Lower lobe of right lung (tissue), 2 donors: ENCODE results near the gene OR8B12. TPM values are rescaled to one million over a fixed set of nuclear protein-coding genes. Genes with fewer than 3 reads are reported as not detected.

Experiments used
- ATAC-seq, 2 donors: fragments of 200-7000 bp; cut with Tn5 transposase; one replicate each; pipeline ENCODE4 v1.9.1; 2020 to 2022; ENCODE audit warnings: mild to moderate bottlenecking in 2 of 2, moderate library complexity in 2 of 2
- DNase-seq: peaks from one replicate; pipeline ENCODE4 v3.0.0-alpha.2; 2020
- H3K27ac ChIP-seq: fragments of 200-600 bp; one replicate; pipeline ENCODE4 v1.8.0; 2022
- H3K27me3 ChIP-seq: fragments of 200-600 bp; one replicate; pipeline ENCODE4 v1.8.0; 2022; ENCODE audit warnings: low read depth
- H3K36me3 ChIP-seq: fragments of 200-600 bp; one replicate; pipeline ENCODE4 v1.8.0; 2022; ENCODE audit warnings: mild to moderate bottlenecking
- H3K4me1 ChIP-seq: fragments of 200-600 bp; one replicate; pipeline ENCODE4 v1.8.0; 2022
- H3K4me3 ChIP-seq: fragments of 200-600 bp; one replicate; pipeline ENCODE4 v1.8.0; 2022; ENCODE audit warnings: mild to moderate bottlenecking
- H3K9me3 ChIP-seq: fragments of 200-600 bp; one replicate; pipeline ENCODE4 v1.8.0; 2022
- intact Hi-C: fragments of 100-400 bp; cut with DNase I; formaldehyde crosslinking; loops from one replicate; pipeline ENCODE4 v1.11.0; 2022
- total RNA-seq: library from RNA; stranded (reverse); fragmentation: NEBNext Ultra II Directional; extraction: Animal tissue kit (Norgen Biotek cat#: 25700); gene quantifications from one replicate; pipeline ENCODE4 v1.2.1, GENCODE V29; 2021
- TF ChIP-seq, protein P1 (sequence below): fragments of 200-600 bp; IDR thresholded peaks from one replicate; pipeline ENCODE4 v1.8.0; 2022; ENCODE audit warnings: antibody characterized with exemption, mild to moderate bottlenecking
- donor health status: DM: no; HTN: yes; CAD: no; lungs with severe emphysema.

OR8B12 gene
- total RNA-seq, 1 donor from 2014 or later, result not detected

DNA sequence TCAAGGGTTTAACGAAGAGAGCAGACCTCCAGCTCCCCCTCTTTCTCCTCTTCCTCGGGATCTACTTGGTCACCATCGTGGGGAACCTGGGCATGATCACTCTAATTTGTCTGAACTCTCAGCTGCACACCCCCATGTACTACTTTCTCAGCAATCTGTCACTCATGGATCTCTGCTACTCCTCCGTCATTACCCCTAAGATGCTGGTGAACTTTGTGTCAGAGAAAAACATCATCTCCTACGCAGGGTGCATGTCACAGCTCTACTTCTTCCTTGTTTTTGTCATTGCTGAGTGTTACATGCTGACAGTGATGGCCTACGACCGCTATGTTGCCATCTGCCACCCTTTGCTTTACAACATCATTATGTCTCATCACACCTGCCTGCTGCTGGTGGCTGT lies 26.7 kb upstream of the OR8B12 start:
- Histone ChIP-seq H3K36me3 (no peaks in the 10 kb centered on the region), H3K4me1 (no peaks in the 10 kb centered on the region), H3K4me3 (no peak overlapping the region), H3K27me3 (no peaks in the 10 kb centered on the region), H3K9me3 (no peaks in the 10 kb centered on the region), H3K27ac (no peak overlapping the region)
- TF ChIP-seq, protein P1, sequence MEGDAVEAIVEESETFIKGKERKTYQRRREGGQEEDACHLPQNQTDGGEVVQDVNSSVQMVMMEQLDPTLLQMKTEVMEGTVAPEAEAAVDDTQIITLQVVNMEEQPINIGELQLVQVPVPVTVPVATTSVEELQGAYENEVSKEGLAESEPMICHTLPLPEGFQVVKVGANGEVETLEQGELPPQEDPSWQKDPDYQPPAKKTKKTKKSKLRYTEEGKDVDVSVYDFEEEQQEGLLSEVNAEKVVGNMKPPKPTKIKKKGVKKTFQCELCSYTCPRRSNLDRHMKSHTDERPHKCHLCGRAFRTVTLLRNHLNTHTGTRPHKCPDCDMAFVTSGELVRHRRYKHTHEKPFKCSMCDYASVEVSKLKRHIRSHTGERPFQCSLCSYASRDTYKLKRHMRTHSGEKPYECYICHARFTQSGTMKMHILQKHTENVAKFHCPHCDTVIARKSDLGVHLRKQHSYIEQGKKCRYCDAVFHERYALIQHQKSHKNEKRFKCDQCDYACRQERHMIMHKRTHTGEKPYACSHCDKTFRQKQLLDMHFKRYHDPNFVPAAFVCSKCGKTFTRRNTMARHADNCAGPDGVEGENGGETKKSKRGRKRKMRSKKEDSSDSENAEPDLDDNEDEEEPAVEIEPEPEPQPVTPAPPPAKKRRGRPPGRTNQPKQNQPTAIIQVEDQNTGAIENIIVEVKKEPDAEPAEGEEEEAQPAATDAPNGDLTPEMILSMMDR, result no peak
- DNase-seq (no peak), ATAC-seq (no peak)
- intact Hi-C loops, result no loop called here

DNA sequence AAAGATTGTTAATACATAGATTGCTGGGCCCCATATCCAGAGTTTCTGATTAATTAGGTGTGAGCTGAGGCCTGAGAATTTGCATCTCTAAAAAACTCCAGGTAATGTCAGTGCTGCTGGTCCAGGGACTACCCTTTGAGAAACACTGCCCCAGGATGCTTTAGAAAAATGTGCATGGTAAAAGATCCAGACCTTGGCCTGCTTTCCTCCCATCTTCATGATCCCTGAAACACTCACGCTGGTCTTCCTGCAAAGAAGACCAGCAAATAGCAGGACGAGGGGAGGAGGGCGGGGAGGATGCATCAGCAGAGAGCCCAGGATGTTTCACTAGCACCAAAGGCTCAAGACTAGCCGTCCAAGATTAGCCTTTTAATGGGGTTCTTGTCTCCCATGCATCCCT lies 26.2 kb upstream of the OR8B12 start, which contains the start of gene OR8A1:
TSS of gene OR8A1 (plus strand) at position 301 of the 400 bp plus-strand sequence. CDS start 123 bp downstream, outside the sequence.
- ATAC-seq, result no peak

DNA sequence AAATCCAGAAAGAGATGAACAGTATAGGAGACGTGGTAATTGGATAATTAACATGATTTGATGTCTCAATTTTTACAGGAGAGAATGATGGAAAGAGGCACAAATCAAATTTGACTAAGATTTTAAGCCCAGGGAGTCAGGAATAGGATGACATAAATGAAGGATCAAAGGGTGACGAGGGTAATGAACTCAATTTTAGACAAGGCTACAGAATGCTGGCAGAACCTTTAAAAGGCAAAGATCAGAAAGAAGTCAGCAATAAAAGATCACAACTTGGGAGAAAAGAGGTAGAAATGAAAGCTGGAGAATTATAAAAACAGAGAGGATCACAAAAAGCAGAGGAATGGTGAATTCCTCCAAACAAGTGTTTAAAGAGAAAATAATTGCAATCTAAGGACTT lies 13.4 kb upstream of the OR8B12 start:
- no peaks in the 10 kb centered on the region for H3K9me3 ChIP-seq
- intact Hi-C loops, result no loop called here
- H3K27ac ChIP-seq, result no peak overlapping the region
- no peaks in the 10 kb centered on the region for H3K4me1 ChIP-seq
- H3K4me3 ChIP-seq, result no peak overlapping the region
- ATAC-seq (no peak), DNase-seq (no peak)
- H3K27me3 ChIP-seq, result no peaks in the 10 kb centered on the region
- no peaks in the 10 kb centered on the region for H3K36me3 ChIP-seq
- TF ChIP-seq, protein P1, result no peak

More for the DNA sequence above, 26.2 kb upstream of the OR8B12 start, which contains the start of gene OR8A1:
- H3K27me3 ChIP-seq, result no peaks in the 10 kb centered on the region
- H3K9me3 ChIP-seq, result no peaks in the 10 kb centered on the region
- DNase-seq, result no peak
- H3K4me3 ChIP-seq, result no peak within 1 kb of the TSS
- H3K27ac ChIP-seq, result no peak within 1 kb of the TSS
- H3K36me3 ChIP-seq, result no peaks in the 10 kb centered on the region
- intact Hi-C loops, result no loop called here
- H3K4me1 ChIP-seq, result no peaks in the 10 kb centered on the region
- TF ChIP-seq, protein P1, result no peak

DNA sequence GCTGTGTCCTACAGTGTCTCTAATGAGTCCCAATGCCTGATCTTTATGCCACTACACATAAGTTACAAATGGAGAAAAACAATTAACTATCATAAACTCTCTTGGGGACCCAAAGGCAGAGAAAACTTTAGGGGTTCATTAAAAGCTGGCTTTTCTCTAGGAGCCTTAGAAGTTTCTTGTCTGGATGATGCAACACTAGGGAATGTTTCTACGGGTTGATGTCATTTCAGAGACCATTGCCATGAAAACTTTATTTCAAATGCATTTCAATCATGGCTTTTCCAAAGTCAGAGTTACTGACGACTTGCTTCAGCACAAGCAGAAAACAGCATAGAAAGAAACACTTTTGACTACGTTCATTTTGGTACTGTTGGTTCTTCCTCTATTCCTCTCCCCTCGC lies 8.5 kb upstream of the OR8B12 start:
- no peak for ATAC-seq
- intact Hi-C loops, result no loop called here
- H3K27ac ChIP-seq, result no peak overlapping the region
- TF ChIP-seq, protein P1, result no peak
- H3K9me3 ChIP-seq, result no peaks in the 10 kb centered on the region
- no peaks in the 10 kb centered on the region for H3K27me3 ChIP-seq
- H3K36me3 ChIP-seq, result no peaks in the 10 kb centered on the region
- no peak for DNase-seq
- H3K4me1 ChIP-seq, result no peaks in the 10 kb centered on the region
- no peak overlapping the region for H3K4me3 ChIP-seq

DNA sequence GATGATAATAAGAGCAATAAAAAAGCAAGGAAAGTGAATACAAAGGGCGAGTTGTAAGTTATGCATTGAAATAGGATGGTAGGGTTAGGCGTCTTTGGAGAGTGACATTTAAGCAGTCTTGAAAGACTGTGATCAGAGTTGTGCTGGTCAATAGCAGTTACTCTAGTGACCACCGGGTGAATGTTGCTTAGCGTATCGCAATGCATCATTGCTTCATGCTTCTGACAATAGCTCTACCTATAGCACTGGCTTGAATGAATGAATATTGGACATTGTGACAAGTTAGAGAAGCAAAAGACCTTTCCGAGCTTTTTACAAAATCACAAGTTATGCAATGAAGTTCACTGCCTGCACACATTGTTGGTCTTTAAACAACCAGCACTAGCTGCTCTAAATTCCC lies 7.7 kb upstream of the OR8B12 start:
- H3K4me1 ChIP-seq, result no peaks in the 10 kb centered on the region
- H3K9me3 ChIP-seq, result no peaks in the 10 kb centered on the region
- DNase-seq (no peak), ATAC-seq (no peak)
- TF ChIP-seq, protein P1, result no peak
- H3K27me3 ChIP-seq, result no peaks in the 10 kb centered on the region
- H3K4me3 ChIP-seq, result no peak overlapping the region
- intact Hi-C loops, result no loop called here
- no peak overlapping the region for H3K27ac ChIP-seq
- no peaks in the 10 kb centered on the region for H3K36me3 ChIP-seq

DNA sequence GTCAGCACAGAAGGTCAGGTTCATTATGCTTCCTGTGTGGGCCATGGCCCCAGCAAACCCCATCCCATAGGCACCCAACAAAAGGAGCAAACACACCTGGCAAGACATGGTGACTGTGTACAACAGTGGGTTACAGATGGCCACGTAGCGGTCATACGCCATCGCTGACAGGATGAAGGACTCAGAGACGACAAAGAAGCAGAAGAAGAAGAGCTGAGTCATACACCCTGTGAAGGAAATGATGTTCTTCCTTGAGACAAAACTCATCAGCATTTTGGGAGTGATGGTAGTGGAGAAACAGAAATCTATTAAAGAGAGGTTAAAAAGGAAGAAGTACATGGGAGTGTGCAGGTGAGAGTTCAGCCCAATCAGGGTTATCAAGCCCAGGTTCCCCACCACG lies 309 bp downstream of the OR8B12 start:
- H3K36me3 ChIP-seq, result no peaks in the 10 kb centered on the region
- no peak overlapping the region for H3K4me3 ChIP-seq
- DNase-seq, result no peak
- intact Hi-C loops, result no loop called here
- no peak overlapping the region for H3K27ac ChIP-seq
- no peaks in the 10 kb centered on the region for H3K4me1 ChIP-seq
- H3K9me3 ChIP-seq, result no peaks in the 10 kb centered on the region
- TF ChIP-seq, protein P1, result no peak
- no peak for ATAC-seq
- no peaks in the 10 kb centered on the region for H3K27me3 ChIP-seq
